GM21447 (cell line): Measurements from ENCODE around the gene ZMAT3.
"Not testable (repeated sequence)": the region's sequence is repeated elsewhere in the genome, so short reads cannot be mapped to it uniquely, and the experiment has no call there.

Experiments
- ATAC-seq: cut with Tn5 transposase; IDR thresholded peaks from one replicate; pipeline ENCODE4 v1.9.1; 2021; ENCODE audit not compliant: unreplicated experiment

Gene ZMAT3

DNA sequence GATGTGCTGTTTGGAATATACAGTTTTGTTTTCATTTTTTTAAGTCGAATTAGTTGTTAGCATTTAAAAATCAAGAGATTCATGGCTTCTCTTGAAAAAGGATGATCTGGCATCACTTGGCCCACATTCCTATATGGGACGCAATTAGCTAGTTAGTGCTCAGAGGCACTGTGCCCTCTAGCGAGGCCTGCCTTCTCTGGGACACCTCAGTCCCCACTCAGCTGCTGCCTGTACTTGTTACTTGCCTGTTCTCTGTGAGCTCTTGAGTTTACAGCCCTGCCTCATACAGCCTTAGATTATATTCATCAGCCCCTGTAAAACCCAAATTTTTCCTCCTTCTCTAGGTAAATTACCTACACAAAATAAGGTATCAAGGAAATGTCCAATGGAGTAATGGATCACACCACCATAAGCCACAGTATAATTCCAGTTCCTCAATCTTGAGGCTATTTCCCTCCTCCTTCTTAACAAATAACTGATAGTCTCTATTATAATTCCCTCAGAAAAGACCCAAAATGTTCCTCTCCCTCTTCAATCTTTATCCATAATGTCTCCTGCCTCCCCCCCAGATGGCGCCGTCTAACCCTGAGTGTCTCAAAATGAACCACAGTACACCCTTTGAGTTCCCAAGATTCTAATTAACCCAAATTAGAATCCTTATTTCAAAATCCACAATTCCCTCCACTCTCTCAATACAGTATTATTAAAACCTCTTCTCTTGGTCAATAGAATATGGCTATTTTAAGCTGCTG, 2.7 kb downstream of the ZMAT3 start:
- ATAC-seq, result no peak

DNA sequence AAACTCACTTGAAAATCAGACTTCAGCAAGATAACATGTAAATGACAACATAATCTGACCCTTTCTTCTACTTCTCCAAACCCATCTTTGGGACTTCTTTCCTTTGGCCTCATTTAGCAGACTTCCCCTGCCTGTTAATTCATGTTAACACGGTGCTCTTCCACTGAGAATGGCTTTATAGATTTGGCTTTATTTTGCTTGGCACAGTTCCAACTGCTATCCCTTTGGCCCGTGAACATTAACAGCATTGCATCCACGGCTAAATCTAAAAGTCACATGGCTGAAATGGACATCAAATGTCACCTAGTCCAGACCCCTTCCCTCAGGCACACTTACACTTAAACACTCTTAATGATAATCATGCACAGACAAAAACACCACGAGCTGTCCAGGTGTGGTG, 3.8 kb downstream of the ZMAT3 start:
- ATAC-seq, result no peak

DNA sequence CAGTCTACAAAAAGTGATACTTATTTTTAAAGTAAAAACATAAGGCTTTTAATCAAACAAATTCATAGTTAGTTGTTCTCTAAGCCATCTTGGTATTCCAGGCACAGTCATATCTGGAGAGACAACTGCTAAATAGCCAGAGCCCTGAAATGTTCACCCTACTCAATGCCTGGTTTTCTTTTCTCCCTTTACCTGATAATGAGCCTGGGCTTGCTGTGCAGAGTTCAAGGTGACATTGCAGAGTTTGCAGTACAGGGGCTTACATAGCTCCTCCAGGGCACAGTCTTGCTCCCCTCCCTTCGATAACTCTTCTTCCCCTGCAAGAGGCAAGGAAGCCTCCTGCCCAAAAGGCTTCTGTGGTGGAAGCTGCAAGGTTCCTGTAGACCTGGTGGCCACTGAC, 4.3 kb downstream of the ZMAT3 start:
- no peak for ATAC-seq

DNA sequence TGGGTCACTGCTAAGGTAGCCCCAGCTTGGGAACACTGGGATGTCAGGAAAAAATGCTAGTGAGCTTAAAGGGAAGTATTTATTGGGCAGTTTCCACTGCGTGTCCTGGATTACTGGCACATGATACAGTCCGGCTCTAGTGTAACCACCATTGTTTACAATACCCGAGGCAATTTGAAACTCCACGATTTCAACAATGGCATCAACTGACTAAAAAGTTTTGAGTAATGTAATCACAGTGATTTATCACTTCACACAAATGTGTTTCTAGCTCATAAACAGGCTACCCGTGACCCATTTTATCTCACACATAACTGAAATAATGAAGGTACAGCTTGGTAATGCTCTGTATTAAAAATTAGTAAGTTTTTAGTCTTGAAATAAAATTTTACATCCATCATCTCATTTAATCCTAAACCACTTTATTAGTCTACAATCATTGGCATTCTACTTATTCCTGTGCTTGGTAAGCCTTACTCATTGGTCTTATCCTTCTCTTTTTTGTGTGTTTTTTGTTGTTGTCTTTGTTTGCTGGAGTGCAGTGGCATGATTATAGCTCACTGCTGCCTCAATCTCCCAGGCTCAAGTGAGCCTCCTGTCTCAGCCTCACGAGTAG, 7.6 kb downstream of the ZMAT3 start:
- ATAC-seq, result no peak

DNA sequence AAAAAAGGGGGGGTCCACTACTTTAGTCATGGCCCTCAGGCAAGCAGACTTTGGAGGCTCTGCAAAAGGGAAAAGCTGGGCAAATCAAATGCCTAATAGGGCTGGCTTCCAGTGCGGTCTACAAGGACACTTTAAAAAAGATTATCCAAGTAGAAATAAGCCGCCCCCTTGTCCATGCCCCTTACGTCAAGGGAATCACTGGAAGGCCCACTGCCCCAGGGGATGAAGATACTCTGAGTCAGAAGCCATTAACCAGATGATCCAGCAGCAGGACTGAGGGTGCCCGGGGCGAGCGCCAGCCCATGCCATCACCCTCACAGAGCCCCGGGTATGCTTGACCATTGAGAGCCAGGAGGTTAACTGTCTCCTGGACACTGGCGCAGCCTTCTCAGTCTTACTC, 15.3 kb downstream of the ZMAT3 start:
- no peak for ATAC-seq

DNA sequence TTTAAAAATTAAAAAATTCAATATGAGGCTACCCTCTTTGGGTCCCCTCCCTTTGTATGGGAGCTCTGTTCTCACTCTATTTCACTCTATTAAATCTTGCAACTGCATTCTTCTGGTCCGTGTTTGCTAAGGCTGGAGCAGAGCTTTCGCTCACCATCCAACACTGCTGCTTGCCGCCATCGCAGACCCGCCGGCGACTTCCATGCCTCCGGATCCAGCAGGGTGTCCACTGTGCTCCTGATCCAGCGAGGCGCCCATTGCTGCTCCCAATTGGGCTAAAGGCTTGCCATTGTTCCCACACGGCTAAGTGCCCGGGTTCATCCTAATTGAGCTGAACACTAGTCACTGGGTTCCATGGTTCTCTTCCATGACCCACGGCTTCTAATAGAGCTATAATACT, 17.0 kb downstream of the ZMAT3 start:
- not testable (repeated sequence) for ATAC-seq

DNA sequence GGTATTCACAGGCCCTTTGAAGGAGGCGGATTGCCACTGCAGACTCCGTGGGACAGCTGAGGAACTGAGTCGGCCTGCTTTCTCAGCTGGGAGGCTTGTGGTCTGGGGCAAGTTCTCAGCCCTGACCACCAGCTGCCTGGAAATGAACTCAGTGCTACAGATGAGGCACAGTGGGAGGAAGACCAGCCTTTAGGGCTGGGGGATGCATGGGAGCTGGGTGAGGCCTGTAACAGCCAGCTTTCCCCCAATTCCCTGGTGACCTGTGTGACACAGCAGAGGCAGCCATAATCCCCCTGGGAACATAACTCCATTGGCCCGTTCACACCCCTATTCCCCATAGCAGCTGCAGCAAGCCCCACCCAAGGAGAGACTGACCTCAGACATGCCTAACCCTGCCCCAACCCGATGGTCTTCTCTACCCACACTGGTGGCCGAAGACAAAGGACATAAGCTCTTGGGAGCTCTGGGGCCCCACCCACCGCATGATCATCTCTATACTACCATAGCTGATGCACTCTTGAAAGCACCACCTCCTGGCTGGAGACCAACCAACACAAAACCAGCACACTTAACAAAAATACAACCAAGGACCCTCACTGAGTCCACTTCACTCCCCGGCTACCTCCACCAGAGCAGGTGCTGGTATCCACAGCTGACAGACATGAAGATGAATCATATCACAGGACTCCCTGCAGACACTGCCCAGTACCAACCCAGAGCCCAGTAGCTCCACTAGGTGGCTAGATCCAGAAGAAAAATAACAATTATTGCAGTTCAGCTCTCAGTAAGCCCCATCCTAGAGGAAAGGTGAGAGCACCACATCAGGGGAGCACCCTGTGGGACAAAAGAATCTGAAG, 24.9 kb downstream of the ZMAT3 start:
- peak; percentile 77 for ATAC-seq

DNA sequence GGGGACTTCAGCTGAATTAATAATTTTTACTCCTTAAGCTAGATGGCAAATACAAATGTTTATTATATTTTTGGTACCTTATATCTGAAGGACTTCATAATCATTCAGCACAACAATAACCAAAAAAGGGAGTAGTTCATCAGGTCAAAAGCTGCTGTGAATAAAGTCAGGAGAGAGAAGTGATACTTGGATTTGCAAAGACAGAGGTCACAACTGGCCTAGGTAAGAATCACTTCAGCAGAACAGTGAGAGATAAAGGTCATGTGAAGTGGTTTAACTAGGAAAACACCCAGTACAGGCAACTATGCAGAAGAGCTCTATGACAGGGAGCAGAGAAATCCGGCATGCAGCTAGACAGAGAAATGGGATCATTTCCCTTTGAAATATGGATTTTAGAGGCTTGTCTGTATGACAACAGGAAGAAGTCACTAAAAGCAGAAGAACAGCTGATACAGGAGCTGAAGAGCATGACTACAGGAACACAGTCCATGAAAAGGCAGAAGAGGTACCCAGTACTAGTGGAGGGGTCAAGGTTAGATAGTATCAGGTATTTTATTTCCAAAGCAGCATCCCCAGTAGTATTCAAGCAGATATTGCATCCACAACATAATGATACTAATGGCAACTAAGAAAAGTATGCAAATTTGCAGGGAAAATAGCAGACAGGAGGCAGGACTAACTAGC, 25.7 kb downstream of the ZMAT3 start:
- peak; percentile 64 for ATAC-seq

DNA sequence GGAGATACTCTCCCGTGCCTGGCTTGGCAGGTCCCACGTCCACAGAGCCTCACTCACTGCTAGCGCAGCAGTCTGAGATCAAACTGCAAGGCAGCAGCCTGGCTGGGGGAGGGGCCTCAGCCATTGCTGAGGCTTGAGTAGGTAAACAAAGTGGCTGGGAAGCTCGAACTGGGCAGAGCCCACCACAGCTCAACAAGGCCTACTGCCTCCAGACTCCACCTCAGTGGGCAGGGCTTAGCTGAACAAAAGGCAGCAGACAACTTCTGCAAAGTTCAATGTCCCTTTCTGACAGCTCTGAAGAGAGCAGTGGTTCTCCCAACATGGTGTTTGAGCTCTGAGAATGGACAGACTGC, 32.7 kb downstream of the ZMAT3 start:
- ATAC-seq, result not testable (repeated sequence)

DNA sequence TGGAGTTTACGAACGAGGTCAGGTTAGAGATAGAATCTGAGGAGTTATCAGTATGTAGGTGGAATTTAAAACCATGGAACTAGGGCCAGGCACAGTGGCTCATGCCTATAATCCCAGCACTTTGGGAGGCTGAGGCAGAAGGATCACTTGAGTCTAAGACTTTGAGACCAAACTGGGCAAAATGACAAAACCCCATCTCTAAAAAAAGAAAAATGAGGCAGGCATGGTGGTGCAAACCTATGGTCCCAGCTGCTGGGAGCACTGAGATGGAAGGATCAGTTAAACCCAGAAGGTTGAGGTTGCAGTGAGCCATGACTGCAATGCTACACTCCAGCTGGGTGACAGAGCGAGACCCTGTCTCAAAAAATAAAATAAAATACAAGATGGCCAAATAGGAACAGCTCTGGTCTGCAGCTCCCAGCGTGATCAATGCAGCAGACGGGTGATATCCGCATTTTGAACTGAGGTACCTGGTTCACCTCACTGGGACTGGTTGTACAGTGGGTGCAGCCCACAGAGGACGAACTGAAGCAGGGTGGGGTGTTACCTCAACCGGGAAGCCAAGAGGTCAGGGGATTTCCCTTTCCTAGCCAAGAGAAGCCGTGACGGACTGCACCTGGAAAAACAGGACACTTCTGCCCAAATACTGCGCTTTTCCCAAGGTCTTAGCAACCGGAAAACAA, 33.3 kb downstream of the ZMAT3 start:
- ATAC-seq, result no peak

DNA sequence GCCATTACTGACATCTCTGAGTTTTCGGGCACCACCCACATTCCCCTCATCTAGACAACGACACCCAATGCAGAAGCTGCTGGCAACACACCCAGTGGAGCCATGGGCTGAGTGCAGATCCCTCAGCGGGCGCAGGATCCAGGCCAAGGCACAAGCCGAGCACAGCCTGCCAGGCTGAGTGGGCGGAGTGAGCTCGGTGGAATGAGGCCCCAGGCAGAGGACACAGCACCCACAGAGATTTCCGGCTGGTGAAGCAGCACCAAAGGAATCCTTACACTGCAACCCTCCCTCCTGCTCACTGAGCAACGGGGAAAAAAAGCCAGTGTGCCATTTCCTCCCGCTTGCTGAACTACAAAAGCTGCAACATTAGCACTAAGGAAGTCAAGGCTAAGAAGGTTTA, 34.3 kb downstream of the ZMAT3 start:
- ATAC-seq, result no peak

DNA sequence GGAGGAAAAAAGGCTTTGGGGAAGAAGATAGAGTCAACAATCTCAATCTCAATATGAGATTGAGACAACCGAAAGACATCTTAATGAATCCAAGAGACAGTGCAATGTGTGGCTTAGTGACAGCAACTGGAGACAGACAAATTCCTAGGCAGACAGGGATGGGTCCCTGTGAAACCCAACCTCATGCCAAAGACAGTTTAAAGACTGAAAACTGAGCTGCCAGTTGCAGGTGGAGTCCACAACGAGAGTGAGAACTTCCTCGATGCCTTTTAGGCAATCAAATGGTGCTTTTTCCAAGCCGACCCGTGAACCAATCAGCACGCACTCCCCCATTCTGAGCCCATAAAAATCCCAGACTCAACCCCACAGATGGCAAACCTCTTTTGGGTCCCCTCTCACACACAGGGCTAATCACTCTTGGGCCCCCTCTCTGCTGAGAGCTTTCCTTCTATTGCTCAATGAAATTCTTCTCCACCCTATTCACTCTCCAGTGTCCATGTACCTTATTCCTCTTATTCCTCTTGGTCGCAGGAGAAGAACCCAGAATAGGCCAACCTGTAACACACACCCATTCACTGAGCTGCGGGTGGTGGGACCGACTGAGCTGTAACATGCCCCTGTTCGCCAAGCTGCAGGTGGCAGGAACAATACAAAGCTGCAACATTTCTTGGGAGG, 34.8 kb downstream of the ZMAT3 start:
- no peak for ATAC-seq

DNA sequence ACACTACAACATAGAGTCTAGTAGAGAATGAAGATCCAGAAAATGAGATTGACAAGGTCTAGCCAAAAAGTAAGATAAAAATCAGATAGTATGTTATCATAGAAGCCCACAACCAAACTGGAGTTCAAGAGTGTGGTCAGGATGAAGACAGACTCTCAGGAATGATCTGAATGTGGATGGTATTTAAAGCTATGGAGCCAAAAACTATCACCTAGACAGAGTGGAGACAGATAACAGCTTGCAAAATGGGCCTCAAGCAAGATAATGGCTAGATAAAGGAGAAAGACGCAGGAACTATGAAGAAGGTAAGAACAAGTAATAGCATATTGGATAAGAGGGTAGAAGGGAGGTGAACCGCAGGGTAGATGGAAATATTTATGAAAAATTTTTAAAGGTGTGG, 35.4 kb downstream of the ZMAT3 start:
- no peak for ATAC-seq

DNA sequence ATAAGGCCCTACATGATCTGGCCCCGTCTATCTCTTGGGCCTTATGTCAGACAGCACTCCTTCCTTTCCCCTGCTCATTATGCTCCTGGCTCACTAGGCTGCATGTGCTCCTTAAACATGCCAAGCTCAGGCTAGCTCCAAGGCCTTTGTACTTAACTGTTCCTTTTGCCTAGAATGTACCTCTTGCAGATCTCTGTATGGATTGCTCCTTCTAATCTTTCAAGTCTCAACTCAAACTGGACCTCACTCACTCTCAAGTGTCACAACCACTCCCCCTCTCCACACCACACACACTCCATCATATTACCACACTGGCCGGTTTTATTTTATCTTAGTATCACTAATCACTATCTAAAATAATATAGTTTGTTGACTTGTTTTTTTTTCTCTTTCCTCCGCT, 36.4 kb downstream of the ZMAT3 start:
- ATAC-seq, result no peak

DNA sequence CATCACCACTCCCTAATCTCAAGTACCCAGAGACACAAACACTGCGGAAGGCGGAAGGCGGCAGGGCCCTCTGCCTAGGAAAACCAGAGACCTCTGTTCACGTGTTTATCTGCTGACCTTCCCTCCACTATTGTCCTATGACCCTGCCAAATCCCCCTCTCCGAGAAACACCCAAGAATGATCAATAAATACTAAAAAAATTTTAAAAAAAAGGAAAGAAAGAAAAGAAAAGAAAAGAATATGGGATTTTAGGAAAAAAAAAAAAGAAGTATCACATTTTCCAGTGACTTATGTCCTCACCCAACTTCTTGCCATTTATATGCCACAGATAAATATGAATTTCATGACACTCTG, 38.3 kb downstream of the ZMAT3 start:
- ATAC-seq, result not testable (repeated sequence)

DNA sequence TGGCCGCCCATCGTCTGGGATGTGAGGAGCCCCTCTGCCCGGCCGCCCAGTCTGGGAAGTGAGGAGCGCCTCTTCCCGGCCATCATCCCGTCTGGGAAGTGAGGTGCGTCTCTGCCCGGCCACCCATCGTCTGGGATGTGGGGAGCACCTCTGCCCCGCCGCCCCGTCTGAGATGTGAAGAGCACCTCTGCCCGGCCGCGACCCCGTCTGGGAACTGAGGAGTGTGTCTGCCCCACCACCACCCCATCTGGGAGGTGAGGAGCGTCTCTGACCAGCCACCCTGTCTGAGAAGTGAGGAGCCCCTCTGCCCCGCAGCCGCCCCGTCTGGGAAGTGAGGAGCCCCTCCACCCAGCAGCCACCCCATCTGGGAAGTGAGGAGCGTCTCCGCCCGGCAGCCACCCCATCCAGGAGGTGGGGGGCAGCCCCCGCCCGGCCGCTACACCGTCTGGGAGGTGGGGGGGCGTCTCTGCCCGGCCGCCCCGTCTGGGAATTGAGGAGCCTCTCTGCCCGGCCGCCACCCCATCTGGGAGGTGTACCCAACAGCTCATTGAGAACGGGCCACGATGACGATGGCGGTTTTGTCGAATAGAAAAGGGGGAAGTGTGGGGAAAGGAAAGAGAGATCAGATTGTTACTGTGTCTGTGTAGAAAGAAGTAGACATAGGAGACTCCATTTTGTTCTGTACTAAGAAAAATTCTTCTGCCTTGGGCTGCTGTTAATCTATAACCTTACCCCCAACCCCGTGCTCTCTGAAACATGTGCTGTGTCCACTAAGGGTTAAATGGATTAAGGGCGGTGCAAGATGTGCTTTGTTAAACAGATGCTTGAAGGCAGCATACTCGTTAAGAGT, 38.9 kb downstream of the ZMAT3 start:
- ATAC-seq, result not testable (repeated sequence)

DNA sequence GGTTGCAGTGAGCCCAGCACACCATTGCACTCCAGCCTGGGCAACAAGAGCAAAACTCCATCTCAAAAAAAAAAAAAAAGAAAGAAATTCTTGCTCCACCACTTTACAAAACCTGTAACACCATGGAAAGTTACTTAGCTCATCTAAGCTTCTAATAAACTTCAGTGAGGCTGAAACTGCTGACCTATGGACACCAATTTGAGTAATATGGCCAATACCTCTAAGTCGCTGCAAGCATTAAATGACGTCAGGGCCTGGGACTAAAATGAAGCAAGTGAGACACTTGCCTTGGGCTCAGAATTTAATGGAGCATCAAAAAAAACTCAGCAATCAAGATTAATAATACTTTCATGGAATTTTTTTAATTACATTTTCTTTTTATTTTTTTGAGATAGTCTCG, 42.5 kb downstream of the ZMAT3 start:
- ATAC-seq, result no peak

DNA sequence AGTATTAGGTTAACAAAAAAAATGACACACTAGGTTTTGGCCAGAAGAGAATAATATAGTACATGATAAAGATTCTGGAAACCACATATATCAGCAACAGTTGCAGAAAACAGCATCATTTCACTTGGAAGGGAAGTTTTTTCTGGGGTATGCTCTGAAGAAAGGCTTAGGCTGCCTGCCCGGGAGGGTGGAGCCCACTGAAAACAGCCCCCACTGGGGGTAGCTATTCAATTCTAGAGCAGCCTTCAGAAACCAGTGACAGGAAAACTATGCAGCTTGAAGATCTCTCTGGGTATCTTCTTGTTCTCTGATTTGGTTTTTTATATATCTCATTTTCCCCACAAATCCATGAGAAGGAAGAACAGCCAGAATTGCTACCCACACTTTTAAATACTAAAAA, 43.2 kb downstream of the ZMAT3 start:
- ATAC-seq, result no peak

DNA sequence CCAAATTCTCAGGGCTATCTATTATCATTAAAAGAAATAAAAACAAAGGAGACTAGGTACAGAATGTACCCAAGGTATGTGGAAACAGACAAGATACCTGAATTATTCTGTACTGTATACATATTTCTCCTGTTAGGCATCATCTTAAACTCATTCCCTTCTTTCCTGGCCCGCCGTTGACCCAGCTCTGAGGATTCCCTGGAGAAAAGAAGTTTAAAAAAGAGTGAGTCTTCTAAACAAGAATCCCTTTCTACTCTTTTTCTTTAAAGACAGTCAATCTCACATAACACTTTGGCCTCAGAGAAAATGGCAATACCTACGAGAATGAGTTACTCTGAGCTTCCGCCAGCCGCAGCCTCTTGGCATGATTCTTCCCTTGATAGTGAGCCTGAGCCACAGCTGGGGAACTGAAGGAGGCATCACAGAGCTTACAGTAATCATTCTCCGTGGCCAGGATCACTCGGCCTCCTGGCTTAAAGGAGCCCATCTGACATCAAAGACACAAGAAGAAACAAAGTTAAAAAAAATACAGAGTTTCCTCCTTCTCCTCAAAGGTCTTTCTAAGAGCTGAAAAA, 44.2 kb downstream of the ZMAT3 start:
- ATAC-seq, result no peak
